Middle frontal gyrus (tissue), 1 donor: Measurements from ENCODE around the gene RAPGEF6.
"Not testable (repeated sequence)": the region's sequence is repeated elsewhere in the genome, so short reads cannot be mapped to it uniquely, and the experiment has no call there.

Experiments used
- DNase-seq: peaks from one replicate; pipeline ENCODE4 v3.0.0-alpha.2; 2015; ENCODE audit warnings: low spot score; ENCODE audit errors: extremely low spot score

RAPGEF6 gene

GRCh38 chr5:131389096-131389868, 245.7 kb downstream of the RAPGEF6 start:
- no peak for DNase-seq

GRCh38 chr5:131387255-131387654, 247.8 kb downstream of the RAPGEF6 start:
- no peak for DNase-seq

- DNase-seq, result no peak
Observed at GRCh38 chr5:131386779-131387178, 248.2 kb downstream of the RAPGEF6 start.

DNA sequence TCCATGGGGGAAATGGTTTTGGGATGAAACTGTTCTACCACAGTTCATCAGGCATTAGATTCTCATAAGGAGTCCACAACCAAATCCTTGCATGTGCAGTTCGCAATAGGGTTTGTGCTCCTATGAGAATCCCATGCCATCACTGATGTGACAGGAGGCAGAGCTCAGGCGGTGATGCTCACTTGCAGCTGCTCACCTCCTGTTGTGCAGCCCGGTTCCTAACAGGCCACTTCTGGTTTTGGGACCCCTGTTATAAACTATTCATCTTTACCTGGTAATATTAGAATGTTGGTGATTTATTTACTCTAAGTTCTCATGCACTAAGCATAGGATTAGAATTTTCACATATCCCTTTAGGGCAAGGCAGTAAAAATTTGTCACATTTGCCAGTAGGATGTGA, 248.9 kb downstream of the RAPGEF6 start:
- DNase-seq, result no peak

GRCh38 chr5:131384616-131385214, 250.3 kb downstream of the RAPGEF6 start:
- no peak for DNase-seq

DNA sequence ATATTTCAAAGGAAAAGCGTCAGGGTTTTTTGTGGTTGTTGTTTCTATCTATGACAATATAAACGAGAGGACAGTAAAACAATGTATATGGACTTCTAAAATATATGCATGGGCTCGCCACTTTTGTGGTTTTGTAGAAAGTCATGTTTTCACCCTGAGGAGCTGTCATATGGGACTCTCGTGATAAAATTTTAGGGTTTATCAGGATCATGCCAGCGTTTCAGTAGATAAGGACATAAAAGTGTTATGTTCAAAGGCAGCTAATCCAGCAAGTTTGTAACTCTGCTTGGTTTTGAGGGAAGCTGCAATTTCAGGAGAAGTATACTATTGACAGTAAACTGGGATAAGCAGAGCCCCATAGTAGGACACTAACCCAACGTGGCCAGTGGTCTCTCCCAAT, 250.9 kb downstream of the RAPGEF6 start:
- DNase-seq, result no peak

DNA sequence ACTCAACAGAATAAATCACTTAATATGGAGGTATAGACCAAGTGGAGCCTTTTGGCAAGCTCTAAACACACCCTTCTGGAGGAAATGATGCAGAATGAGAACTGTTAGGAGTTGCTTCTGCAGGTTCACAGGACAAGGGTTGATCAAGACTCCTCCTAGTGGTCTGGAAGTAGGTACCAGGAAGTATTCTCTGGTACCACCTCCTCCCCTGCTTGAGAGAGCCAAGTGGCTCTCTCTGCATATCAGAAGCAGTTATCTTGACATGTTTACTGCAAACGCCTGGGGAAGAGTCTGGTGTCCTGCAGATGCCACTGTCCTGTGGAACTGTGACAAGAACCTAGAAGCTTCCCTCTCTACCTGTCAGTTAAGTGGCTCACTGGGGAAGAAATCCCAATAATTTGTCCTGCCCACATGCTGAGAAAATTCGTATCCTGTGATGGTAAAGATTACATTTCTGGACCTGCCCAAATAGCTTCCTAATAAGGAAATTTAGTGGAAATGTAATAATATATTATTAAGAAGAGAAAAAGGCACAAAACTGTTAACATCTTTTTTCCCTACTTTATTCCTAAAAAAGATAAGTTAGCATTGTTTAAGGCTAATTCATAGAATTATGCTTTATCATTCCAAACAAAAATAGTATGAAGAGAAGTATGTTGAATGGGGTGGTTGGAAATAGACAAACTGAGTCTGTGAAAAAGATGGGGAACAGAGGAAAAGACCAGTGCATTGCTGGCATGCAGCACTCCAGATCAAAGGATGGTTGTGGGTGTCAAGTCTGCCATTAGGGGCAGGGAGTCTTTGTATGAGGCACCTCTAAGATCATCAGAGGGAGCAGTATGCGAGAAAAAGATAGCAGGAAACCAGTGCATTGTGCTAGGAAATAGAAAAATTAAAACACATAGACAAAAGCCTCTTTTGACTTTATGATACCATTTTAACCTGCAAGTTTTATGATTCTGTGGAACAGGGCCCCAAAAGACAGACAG, 252.3 kb downstream of the RAPGEF6 start:
- DNase-seq, result no peak

- DNase-seq, result no peak
Observed at GRCh38 chr5:131381777-131382176, 253.3 kb downstream of the RAPGEF6 start.

DNA sequence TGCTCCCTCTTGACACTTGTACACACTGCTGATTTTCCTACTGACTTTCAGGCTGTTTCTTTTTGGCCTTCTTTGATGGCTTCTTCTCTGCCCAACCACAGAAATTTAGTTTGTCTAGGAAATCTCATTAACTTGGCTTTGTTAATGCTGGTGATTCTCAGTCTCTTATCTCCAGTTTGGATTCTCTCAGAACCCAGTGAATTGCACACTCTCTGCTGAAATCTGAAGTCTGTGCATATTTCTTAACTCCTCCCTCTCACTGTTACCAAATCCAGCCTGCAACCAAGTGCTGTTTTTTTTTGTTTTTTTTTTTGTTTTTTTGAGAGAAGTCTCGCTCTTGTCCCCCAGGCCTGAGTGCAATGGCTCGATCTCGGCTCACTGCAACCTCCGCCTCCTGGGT, 254.0 kb downstream of the RAPGEF6 start:
- DNase-seq, result no peak

GRCh38 chr5:131380238-131380637, 254.8 kb downstream of the RAPGEF6 start:
- DNase-seq, result not testable (repeated sequence)

DNA sequence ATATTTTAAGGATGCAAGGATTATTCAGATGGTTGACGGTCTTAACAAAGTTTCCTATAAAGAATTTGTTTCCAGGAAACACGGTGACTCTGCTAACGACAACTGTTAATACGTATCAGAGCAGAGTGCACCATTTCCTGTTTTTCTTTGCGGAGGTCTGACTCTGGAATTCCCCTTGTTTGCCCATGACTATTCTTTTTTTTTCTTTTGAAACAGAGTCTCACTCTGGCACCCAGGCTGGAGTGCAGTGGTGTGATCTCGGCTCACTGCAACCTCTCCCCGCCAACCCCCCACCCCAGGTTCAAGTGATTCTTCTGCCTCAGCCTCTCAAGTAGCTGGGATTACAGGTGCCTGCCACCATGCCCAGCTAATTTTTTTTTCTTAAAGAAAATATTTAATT, 255.3 kb downstream of the RAPGEF6 start:
- no peak for DNase-seq

DNA sequence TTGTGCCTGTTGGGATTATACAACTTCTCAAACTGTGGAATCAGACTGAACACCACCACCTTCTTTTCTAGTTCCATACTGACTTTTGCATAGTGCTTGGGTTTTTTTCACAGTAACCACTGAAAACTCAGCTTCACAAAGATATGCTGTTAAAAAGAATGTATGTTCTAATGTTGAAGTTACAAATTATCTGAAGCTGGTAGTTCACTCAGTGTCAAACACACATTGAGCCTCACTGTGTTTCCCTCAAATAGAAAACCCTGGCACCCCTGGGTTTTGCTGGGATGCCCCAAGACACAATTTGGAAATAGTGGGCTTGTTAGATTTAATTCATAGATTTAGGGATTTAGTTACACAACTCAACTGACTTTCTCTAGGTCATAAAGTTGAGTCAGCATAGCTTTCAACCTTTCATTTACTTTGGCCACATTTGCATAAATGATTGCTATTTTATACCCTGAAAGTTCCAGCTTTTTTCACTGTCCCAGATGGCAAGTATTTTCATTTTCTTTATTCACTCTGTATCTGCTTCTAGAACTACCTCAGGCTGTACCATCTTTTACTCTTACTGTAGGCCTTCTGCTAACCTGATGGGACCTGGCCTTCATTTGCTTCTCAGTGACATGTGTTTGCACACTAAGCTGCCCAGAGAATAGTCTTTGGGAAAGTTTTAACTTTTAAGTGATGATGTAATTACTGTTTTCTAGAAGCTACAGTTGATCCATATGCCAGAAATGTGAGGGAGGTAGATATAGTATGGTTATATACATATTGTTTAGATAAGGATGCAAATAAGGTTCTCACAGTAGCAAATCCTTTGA, 256.1 kb downstream of the RAPGEF6 start:
- no peak for DNase-seq

DNA sequence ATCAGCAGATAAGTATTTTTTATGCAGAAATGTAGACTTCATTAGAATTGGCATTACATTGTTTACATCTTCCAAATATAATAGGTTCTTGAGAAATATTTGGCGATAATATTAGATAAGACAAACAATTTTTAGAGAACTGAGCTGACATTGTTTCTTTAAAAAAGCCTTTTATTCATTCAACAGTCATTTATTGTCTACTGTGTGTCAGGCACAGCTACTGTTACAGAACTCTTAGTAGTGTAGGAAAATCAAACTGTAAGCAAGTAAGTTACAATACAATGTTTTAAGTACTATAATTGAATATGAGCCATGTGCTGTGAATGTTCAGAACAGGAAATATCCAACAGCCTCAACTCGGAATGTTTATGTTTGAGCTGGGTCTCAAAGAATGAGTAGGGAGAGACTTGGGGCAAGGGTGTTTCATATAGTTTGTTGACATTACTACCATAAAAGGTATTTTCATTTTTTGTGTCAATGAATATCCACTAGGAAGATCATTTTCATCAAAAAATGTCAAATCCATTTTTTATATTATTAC, 257.2 kb downstream of the RAPGEF6 start:
- DNase-seq, result no peak

- DNase-seq, result no peak
Observed at GRCh38 chr5:131377346-131377745, 257.7 kb downstream of the RAPGEF6 start.

DNA sequence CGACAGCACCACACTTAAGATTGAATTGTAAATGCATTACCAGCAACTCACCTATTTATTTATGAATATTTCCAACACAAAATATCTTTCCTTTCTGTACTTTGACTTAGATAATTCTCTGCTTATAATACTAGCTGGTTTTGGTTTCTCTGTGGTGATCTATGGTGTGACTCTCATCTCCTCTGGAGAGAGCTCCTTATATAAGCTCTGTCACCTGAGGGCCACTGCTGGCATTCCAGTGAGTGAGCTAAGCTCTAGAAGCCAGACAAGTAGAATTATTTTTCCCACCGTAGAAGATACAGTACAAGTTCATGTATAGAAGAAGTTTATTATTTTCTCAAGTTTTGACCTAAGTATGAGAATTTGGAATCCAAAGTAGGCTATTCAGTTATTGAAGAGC, 259.7 kb downstream of the RAPGEF6 start:
- DNase-seq, result no peak
